ENCODE measurements around the gene INTS15.

GRCh38 chr7:6652446-6653011 lies 62.7 kb downstream of the INTS15 start:
- no peak for TF ChIP-seq EP300 (IDR thresholded peaks at IDR 0.05)
- TF ChIP-seq, protein P1, sequence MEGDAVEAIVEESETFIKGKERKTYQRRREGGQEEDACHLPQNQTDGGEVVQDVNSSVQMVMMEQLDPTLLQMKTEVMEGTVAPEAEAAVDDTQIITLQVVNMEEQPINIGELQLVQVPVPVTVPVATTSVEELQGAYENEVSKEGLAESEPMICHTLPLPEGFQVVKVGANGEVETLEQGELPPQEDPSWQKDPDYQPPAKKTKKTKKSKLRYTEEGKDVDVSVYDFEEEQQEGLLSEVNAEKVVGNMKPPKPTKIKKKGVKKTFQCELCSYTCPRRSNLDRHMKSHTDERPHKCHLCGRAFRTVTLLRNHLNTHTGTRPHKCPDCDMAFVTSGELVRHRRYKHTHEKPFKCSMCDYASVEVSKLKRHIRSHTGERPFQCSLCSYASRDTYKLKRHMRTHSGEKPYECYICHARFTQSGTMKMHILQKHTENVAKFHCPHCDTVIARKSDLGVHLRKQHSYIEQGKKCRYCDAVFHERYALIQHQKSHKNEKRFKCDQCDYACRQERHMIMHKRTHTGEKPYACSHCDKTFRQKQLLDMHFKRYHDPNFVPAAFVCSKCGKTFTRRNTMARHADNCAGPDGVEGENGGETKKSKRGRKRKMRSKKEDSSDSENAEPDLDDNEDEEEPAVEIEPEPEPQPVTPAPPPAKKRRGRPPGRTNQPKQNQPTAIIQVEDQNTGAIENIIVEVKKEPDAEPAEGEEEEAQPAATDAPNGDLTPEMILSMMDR (IDR thresholded peaks at IDR 0.05), result no peak
